Heart left ventricle (tissue), 16 donors: ENCODE data around the gene MILR1. TPM values are rescaled to one million over a fixed set of nuclear protein-coding genes. Genes with fewer than 3 reads are reported as not detected.
"Not testable (repeated sequence)": the region's sequence is repeated elsewhere in the genome, so short reads cannot be mapped to it uniquely, and the experiment has no call there.

Experiments
- ATAC-seq, 4 donors: fragments of 200-7000 bp; cut with Tn5 transposase; one replicate each; pipeline ENCODE4 v1.9.1; 2020 to 2022; ENCODE audit warnings: moderate library complexity in 4 of 4, mild to moderate bottlenecking in 3 of 4, moderate number of reproducible peaks in 1 of 4
- DNase-seq, 5 donors: peaks; one replicate each; pipeline ENCODE4 v3.0.0-alpha.2; 2020
- H3K27ac ChIP-seq, 12 donors: fragments of 200-600 bp; sonication (generic) in 4 of 12; one replicate each; pipeline versions ENCODE4 v1.5.0 to v1.8.0; 2016 to 2022; ENCODE audit warnings: mild to moderate bottlenecking in 2 of 12
- H3K27me3 ChIP-seq, 9 donors: fragments of 200-600 bp; sonication (generic) in 2 of 9; one replicate each; pipeline versions ENCODE4 v1.5.1 to v1.8.0; 2016 to 2022; ENCODE audit warnings: mild to moderate bottlenecking in 3 of 9
- H3K36me3 ChIP-seq, 9 donors: fragments of 200-600 bp; sonication (generic) in 2 of 9; one replicate each; pipeline versions ENCODE4 v1.5.0 to v1.8.0; 2018 to 2022; ENCODE audit warnings: mild to moderate bottlenecking in 2 of 9
- H3K4me1 ChIP-seq, 12 donors: fragments of 200-600 bp; sonication (generic) in 4 of 12; one replicate each; pipeline versions ENCODE4 v1.5.0 to v1.8.0; 2016 to 2022; ENCODE audit warnings: mild to moderate bottlenecking in 3 of 12
- H3K4me3 ChIP-seq, 12 donors: fragments of 200-600 bp; sonication (generic) in 4 of 12; one replicate each; pipeline versions ENCODE4 v1.5.0 to v1.8.0; 2017 to 2022; ENCODE audit warnings: mild to moderate bottlenecking in 9 of 12, moderate library complexity in 4 of 12
- H3K9me3 ChIP-seq, 12 donors: fragments of 200-600 bp; sonication (generic) in 4 of 12; one replicate each; pipeline versions ENCODE4 v1.5.0 to v1.8.0; 2016 to 2022; ENCODE audit warnings: mild to moderate bottlenecking in 1 of 12
- CTCF ChIP-seq, 12 donors: fragments of 200-600 bp; sonication (generic) in 4 of 12; IDR thresholded peaks; one replicate each; pipeline versions ENCODE4 v1.5.0 to v1.8.0; 2018 to 2022; ENCODE audit warnings: antibody characterized with exemption in 12 of 12, mild to moderate bottlenecking in 5 of 12
- POLR2A ChIP-seq, 2 donors: fragments of 450-650 bp; IDR thresholded peaks; one replicate each; pipeline ENCODE4 v1.6.1; 2017; ENCODE audit warnings: antibody characterized with exemption in 2 of 2, mild to moderate bottlenecking in 2 of 2, moderate library complexity in 2 of 2
- WGBS, 4 donors: extraction: QIAGEN DNeasy Blood & Tissue Kit in 2 of 4; methylation state at CpG; one replicate each; pipeline versions ENCODE4 v1.1.5 to v1.1.7; 2013 to 2018; 5-methylcytosine and 5-hydroxymethylcytosine counted together
- intact Hi-C, 10 donors: fragments of 100-400 bp; cut with DNase I; formaldehyde crosslinking; loops; one replicate each; pipeline versions ENCODE4 v1.11.1 to v1.14.2; 2022
- polyA plus RNA-seq, 2 donors: library from polyadenylated mRNA; stranded (reverse); fragments of 200-250 nt; gene quantifications; one replicate each; pipeline ENCODE4 v1.2.3, GENCODE V29; 2013
- total RNA-seq, 9 donors: library from RNA; depleted of rRNA in 2 of 9; stranded (reverse); fragments of >200 nt in 2 of 9; fragmentation: NEBNext Ultra II Directional in 3 of 9; extraction: Animal tissue kit (Norgen Biotek cat#: 25700) in 3 of 9; gene quantifications; one replicate each; pipeline versions ENCODE4 v1.1.0 to v1.2.4, GENCODE V29; 2016 to 2023
- donor health status: ischemic (EF 13 %, LVEDD 7.1; RV severe dilation, severe dysfunction).
- donor health status: healthy with polysubstance abuse.
- donor health status: DM: no; HTN: yes; CAD: no.
- donor health status: DM: no; HTN: no; CAD: no.
- donor health status: ischemic (EF 25% LVEDD 6.9; RV normal size, moderate dysfunction).
- donor health status: ischemic (EF 25% LVEDD 5.7; RV mildly dilated, moderate dysfunction).
- donor health status: healthy.
- donor health status: DM: yes; HTN: yes; CAD: no.
- donor health status: ischemic (EF 35%, LVEDD 5.7; RV mildly dilated, moderate dysfunction).
- donor health status: nonischemic (EF 11% LVEDD 7.7; RV severe dilation, severe dysfunction).
- donor health status: DM: yes; HTN: yes; CAD: no.
- donor health status: PGD.
- donor health status: ischemic (EF 29% LVEDD 5.4; RV normal size, mild dysfunction).
- donor health status: nonischemic (EF 23%, LVEDD 6.1; RV moderate dilation, normal function).

The MILR1 gene
- total and polyA plus RNA-seq, 11 donors, result 0.95 to 23.0 (median 2.1) TPM

- Histone ChIP-seq H3K27me3 (no peaks in the 10 kb centered on the region), H3K9me3 (no peaks in the 10 kb centered on the region), H3K4me3 (no peak overlapping the region), H3K27ac (no peak overlapping the region), H3K4me1 (peaks cover 0 to 18% (median 4%) of the 10 kb centered on the region in 12 donors), H3K36me3 (no peaks in the 10 kb centered on the region)
- 25 to 28% (median 26%) methylated on average over 6 of the region's 6 CpGs for WGBS, 4 donors
- ATAC-seq (peak; percentile 71 to 86 (median 79)), DNase-seq (peak in 1 of 5 donors; percentile 43)
- intact Hi-C loops, result loop anchor here (1.0 to 10.0 kb wide), 9 partner anchors 67 to 235 kb away; partner anchors contain the start of gene POLG2 (in 1 of the 10)
- TF ChIP-seq POLR2A (IDR thresholded peaks at IDR 0.05) (no peak), CTCF (IDR thresholded peaks at IDR 0.05) (peak; percentile 67 to 86 (median 78))
Observed at GRCh38 chr17:64420143-64420670, 28.7 kb upstream of the MILR1 start.

- not testable (repeated sequence) for H3K4me3 ChIP-seq, H3K27me3 ChIP-seq, H3K27ac ChIP-seq, ATAC-seq, H3K36me3 ChIP-seq, H3K9me3 ChIP-seq, DNase-seq
- intact Hi-C loops, result loop anchor here in 6 of 10 donors (5.0 to 10.0 kb wide), 6 partner anchors 65 to 233 kb away; partner anchors contain the start of gene POLG2 (in 1 of the 6)
- WGBS, 4 donors, result 83 to 95% (median 93%) methylated on average over 6 to 9 of the region's 9 CpGs
- peaks cover 0 to 18% (median 4%) of the 10 kb centered on the region in 12 donors for H3K4me1 ChIP-seq
Observed at GRCh38 chr17:64422121-64422520, 26.8 kb upstream of the MILR1 start.

- no peaks in the 10 kb centered on the region for H3K36me3 ChIP-seq
- WGBS, 4 donors, result 77 to 94% (median 83%) methylated on average over 3 of the region's 3 CpGs
- DNase-seq (no peak), ATAC-seq (no peak)
- no peak overlapping the region for H3K27ac ChIP-seq
- H3K27me3 ChIP-seq, result peaks cover 0 to 4% (median 0%) of the 10 kb centered on the region in 9 donors
- peaks cover 0 to 11% (median 0%) of the 10 kb centered on the region in 12 donors for H3K4me1 ChIP-seq
- H3K9me3 ChIP-seq, result no peaks in the 10 kb centered on the region
- intact Hi-C loops, result loop anchor here in 6 of 10 donors (5.0 to 10.0 kb wide), 6 partner anchors 63 to 231 kb away; partner anchors contain the start of gene POLG2 (in 1 of the 6)
- TF ChIP-seq POLR2A (IDR thresholded peaks at IDR 0.05) (no peak), CTCF (IDR thresholded peaks at IDR 0.05) (no peak)
- H3K4me3 ChIP-seq, result no peak overlapping the region
Observed at GRCh38 chr17:64423881-64424280, 25.0 kb upstream of the MILR1 start.

- H3K9me3 ChIP-seq, result no peaks in the 10 kb centered on the region
- H3K4me3 ChIP-seq, result no peak overlapping the region
- H3K36me3 ChIP-seq, result no peaks in the 10 kb centered on the region
- intact Hi-C loops, result loop anchor here in 6 of 10 donors (5.0 to 10.0 kb wide), 6 partner anchors 63 to 230 kb away; partner anchors contain the start of gene POLG2 (in 1 of the 6)
- ATAC-seq (no peak), DNase-seq (no peak)
- H3K4me1 ChIP-seq, result peaks cover 0 to 9% (median 0%) of the 10 kb centered on the region in 12 donors
- 67 to 94% (median 82%) methylated on average over 1 of the region's 1 CpG for WGBS, 4 donors
- no peak overlapping the region for H3K27ac ChIP-seq
- H3K27me3 ChIP-seq, result peaks cover 0 to 4% (median 0%) of the 10 kb centered on the region in 9 donors
- TF ChIP-seq CTCF (IDR thresholded peaks at IDR 0.05) (no peak), POLR2A (IDR thresholded peaks at IDR 0.05) (no peak)
Observed at GRCh38 chr17:64424324-64424849, 24.5 kb upstream of the MILR1 start.
